CD1c-positive myeloid dendritic cell (primary cell): ENCODE results near the gene HNRNPA1.
"Not testable (repeated sequence)": the region's sequence is repeated elsewhere in the genome, so short reads cannot be mapped to it uniquely, and the experiment has no call there.

Experiments
- DNase-seq: peaks from one replicate; pipeline ENCODE4 v3.0.0-alpha.2; 2016; ENCODE audit errors: extremely low spot score

The HNRNPA1 gene

GRCh38 chr12:54280468-54281260 is at the start of gene HNRNPA1:
Gene HNRNPA1, plus strand, starts transcription at chr12:54280726. Its CDS starts 82 bp downstream, at chr12:54280808.
- DNase-seq = peak; percentile 99

DNA sequence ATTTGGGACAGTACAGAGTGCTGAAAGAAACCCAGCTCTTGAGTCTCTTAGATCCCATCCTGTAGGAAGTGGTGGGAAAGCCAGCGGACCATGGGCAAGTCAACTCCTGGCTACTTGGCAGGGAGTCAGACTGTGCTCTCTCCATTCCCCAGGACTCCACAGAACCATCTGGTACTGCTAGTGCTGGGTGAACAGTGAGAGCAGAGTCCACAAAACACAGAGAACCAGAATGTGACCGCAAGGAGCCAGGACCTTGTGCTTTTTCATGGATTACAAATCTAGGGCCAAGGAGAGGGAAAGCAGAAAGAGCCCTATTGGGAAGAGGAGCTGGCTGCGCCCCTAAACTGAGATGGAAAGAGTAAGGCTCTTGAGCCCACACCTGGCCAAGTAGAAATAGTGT is 49.3 kb upstream of the HNRNPA1 start:
- not testable (repeated sequence) for DNase-seq

- DNase-seq = no peak
Observed at GRCh38 chr12:54232790-54233189, 47.7 kb upstream of the HNRNPA1 start.

- DNase-seq = no peak
Observed at GRCh38 chr12:54238531-54238930, 42.0 kb upstream of the HNRNPA1 start.

- no peak for DNase-seq
Observed at GRCh38 chr12:54239620-54240019, 40.9 kb upstream of the HNRNPA1 start.

DNA sequence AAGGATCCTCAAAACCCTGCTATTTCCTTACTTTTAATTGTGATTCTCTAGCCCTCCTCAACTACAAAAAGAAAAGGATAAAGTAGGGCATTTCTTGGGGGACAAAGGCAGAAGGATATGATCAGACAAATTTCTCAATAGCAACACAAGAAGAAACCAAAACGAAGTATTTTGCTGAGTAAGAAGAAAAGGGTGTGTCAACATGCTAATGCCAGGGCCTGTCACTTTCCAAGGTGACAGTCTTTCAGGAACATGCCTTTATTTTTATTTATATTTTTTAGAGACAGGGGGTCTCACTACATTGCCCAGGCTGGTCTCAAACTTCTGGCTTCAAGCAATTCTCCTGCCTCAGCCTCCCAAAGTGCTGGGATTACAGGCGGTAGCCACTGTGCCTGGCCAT is 40.4 kb upstream of the HNRNPA1 start:
- no peak for DNase-seq

DNA sequence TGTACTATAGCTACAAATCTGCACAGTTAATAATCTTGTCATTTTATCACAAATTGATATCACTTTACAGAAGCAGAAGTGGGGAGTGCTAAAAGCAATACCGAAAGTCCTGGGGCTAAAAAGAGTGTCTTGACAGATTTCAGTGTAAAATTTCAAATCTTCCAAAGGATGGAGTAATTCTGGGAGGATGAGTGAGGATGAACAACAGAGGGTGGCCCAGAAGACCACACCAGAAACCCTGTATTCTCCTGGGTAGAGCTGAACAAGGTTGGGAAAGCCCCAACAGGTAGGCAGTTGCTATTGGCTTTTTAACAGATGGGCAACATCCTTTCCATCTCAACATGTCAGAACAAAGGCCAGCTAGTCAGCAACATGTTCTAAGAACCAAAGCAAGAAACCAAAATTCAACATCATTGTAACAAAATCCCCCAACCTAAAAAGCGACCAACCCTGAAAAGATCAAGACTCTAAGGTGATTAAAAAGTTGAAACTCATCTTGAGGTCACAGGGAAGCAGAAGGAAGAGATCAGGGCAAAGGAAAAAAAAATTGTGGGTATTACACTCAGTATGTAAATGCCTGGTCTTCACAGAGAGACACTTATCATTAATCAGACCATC is 39.4 kb upstream of the HNRNPA1 start:
- no peak for DNase-seq

GRCh38 chr12:54246011-54246641 is 34.4 kb upstream of the HNRNPA1 start:
- DNase-seq = no peak

- DNase-seq = no peak
Observed at GRCh38 chr12:54249489-54249888, 31.0 kb upstream of the HNRNPA1 start.

DNA sequence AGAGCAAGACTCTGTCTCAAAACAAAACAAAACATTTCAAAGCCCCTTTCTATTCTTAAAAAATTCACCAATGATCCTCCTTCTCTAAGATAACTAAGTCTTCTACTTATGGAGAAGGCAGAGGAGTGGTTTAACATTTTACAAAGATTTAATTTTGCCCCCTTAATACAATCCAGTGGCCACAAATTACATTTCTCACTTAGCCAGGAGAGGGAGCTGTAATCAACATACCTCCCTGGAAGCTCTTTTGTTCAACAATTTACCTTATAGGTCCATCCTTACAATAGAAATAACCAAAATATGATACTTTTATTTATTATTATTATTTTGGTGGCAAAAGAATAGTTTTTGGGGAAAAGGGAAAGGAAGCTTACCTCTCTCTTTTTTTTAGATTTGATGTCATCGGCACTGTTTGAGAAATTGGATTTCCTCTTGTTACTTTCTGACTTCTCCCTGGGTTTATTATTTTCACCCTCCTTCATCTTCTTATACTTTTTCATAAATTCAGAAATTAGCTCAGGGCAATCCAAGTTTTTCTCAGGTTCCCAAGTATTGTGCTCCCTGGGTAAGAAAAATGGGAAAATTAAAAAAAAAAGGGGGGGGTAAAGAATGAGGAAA is 28.8 kb upstream of the HNRNPA1 start:
- peak; percentile 59 for DNase-seq

DNA sequence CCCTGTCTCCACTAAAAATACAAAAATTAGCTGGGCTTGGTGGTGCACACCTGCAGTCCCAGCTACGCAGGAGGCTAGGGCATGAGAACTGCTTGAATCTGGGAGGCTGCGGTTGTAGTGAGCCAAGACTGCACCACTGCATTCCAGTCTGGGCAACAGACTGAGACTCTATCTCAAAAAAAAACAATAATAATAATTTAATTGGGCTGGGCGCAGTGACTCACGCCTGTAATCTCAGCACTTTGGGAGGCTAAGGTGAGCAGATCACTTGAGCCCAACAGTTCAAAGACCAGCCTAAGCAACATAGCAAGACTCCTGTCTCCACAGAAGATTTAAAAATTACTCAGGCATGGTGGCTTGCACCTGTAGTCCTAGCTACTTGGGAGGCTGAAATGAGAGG is 27.3 kb upstream of the HNRNPA1 start:
- DNase-seq = no peak

- DNase-seq = no peak
Observed at GRCh38 chr12:54257332-54257731, 23.2 kb upstream of the HNRNPA1 start.

DNA sequence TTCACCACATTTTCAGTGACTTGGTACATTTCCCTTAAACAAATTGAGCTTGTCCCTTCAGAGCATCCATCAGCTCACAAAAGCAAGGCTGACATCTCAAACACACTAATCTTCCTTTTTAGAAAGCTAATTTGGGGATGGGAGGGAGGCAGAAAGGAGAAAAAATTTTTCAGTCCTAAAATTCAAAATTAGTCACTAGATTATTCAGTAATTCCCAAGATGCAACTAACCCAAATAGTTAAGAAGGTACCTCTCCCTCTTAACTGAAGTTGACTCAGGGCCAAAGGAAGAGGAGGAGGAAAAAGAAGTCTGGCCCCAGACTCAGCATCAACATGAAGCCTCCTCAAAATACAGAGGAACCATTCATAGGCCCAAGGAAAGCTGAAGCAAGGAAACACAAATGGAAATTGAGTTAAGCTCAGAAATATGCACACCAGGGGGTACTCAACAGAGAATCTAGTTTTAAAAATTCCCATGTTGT is 22.3 kb upstream of the HNRNPA1 start:
- DNase-seq = no peak

DNA sequence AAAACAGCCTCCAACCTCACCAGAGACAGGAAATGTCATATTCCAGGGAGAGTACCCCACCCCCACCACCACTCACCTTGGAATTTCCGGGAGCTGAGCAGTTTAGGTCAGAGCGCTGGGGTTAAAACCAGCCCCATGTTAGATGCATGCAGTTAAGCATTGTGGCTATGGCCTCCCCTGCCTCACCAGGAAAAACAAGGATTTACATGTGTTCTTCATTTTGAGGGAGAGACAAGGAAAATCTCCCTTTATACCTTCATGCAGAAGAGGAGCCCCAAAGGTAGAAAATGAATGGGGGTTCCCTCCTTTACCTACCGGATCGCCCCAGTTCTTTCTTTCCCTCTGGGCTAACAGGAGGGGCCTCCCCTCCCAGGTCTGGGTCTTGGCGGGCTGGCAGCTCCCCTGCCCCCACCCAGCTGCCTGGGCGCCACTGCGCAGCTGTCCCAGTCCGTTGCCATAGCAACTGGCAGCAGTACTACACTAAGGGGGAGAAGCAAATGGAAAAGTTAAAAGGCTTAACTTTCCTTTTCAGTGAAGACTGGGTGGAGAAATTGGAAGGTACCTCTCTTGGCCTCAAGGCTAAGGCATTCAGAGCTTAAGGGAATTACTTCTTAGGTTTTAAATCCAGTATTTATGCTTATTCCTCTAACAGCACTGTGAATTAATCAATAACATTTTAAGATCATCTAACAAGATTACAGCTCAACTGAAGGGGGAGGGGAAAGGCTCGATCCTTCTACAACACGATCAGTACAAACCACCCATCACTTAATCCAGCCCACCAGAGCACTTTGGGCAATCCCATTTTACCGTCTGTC is 21.1 kb upstream of the HNRNPA1 start:
- DNase-seq = peak; percentile 24

DNA sequence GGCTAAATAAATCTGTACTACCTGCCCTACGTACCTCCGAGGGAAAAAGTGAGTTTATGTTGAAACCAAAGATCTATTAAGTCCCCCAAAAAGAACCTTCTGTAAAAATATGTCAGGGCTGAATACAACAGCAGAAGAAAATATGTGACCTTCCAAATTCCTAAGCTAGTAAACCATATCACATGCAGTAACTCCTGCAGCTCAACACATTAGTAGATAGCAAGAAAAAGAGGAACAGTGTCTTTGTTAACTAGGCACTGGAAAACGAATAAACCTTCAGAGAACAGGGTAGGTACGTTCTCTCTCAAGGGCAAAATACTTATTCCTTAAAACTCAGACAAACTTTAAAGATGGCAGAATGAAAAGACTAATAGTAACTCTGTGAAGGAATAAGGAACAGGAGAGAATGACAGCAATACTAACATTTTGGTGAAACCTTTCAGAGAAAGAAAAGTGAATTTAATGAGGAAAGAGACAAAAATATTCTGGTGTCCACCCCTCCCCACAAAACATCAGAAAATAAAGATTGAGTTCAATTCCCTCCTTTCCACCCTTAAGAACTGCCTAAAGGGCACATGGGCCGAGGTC is 18.6 kb upstream of the HNRNPA1 start:
- no peak for DNase-seq

DNA sequence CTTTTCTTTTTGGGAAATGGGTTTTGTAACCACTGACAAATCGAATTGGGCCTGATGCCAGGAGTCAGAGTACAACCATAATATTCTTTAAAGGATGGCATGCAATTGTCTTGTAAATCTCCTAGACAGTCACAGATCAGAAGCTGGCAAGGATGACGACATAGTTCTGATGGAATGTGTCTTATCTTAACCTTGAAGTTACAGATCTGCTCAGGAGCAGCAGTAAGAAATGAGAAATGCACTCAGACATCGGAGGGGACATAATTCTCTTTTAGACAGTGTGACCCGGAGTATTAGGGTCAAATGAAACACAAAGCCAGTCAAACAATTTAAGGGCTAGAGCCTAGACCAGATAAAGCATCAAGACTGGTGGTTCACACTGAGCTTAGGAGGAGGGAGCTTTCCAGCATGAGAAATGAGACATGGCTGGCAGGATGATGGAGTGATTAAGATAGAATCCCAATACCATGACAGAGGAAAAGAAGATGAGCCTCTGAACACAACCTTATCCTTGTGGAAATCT is 18.1 kb upstream of the HNRNPA1 start:
- no peak for DNase-seq

DNA sequence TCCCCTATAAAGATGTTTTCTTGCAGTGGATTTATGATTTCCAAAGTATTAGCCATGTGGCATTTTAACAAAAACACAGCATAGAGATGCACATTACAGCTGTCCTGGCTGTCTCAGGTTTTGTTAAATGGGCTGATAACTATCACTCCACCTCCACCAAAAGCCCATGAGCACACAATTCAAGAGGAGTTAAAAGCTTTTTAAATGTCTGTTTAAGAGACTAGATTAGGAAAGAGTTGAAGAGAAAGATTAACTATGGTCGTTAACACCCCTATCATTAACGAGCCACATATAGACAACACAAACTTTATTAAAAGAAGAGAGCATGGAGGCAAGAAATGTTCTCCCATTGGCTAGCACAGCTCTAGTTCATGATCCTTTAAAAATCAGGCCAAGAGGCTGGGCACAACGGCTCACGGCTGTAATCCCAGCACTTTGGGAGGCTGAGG is 15.1 kb upstream of the HNRNPA1 start:
- DNase-seq = no peak

- DNase-seq = no peak
Observed at GRCh38 chr12:54266852-54267251, 13.7 kb upstream of the HNRNPA1 start.

DNA sequence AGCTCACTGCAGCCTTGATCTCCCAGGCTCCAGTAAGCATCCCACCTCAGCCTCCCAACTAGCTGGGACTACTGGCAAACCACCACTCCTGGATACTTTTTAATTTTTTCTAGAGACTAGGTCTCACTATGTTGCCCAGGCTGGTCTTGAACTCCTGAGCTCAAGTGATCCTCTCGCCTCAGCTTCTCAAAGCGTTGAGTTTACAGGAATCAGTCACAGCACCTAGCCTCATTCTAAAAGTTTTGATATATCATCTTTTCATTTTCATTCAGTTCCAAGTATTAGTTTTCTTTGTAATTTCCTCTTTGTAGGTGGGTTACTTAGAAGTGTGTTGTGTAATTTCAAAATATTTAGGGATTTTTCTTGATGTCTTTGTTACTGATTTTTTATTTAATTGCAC is 10.2 kb upstream of the HNRNPA1 start:
- no peak for DNase-seq

DNA sequence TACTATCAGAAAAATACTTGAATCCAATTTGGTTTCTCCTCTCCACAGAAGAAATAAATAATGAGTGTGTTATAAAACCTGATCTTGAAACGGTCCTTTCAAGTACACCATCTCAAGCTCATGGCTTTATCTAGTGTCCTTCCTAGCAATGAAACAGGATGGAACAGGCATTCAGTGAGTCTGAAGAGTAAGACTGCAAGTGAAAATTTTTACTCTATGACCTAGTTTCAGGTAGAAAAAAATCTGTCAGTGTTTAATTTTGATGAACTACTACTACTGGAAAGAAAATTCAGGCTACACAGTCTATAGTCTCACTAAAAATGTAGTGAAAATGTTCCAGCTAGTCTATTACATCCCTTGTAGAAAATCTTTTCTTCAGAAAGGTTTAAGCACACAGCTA is 8.3 kb upstream of the HNRNPA1 start:
- DNase-seq = no peak

GRCh38 chr12:54273981-54274380 is 6.5 kb upstream of the HNRNPA1 start:
- DNase-seq = no peak
